Esophagus squamous epithelium (tissue), 5 donors: Measurements from ENCODE around the gene TMEM80. TPM values are rescaled to one million over a fixed set of nuclear protein-coding genes. Genes with fewer than 3 reads are reported as not detected.

ENCODE experiments used
- DNase-seq: peaks from one replicate; lab custom pipeline; 2025; lab: John Stamatoyannopoulos, UW
- H3K27ac ChIP-seq, 4 donors: fragments of 200-600 bp; sonication (generic); one replicate each; pipeline ENCODE4 v1.5.1; 2016 to 2019; ENCODE audit warnings: mild to moderate bottlenecking in 1 of 4
- H3K27me3 ChIP-seq, 4 donors: fragments of 200-600 bp; sonication (generic); 1 replicate in 3 of 4; 2 replicates in 1 of 4; pipeline versions ENCODE4 v1.5.1 to v1.6.0; 2017 to 2021; ENCODE audit warnings: antibody characterized with exemption in 1 of 4
- H3K36me3 ChIP-seq, 3 donors: fragments of 200-600 bp; sonication (generic); one replicate each; pipeline ENCODE4 v1.5.1; 2016 to 2019
- H3K4me1 ChIP-seq, 3 donors: fragments of 200-600 bp; sonication (generic); one replicate each; pipeline ENCODE4 v1.5.1; 2017 to 2019
- H3K4me3 ChIP-seq, 4 donors: fragments of 200-600 bp; sonication (generic); 1 replicate in 3 of 4; 2 replicates in 1 of 4; pipeline ENCODE4 v1.5.1; 2016 to 2019; ENCODE audit warnings: mild to moderate bottlenecking in 2 of 4, moderate library complexity in 1 of 4
- H3K9me3 ChIP-seq, 3 donors: fragments of 200-600 bp; sonication (generic); one replicate each; pipeline ENCODE4 v1.5.1; 2016 to 2019
- CTCF ChIP-seq, 6 experiments: fragments of 450-650 bp in 4 of 6; fragments of 200-600 bp in 2 of 6; sonication (generic) in 2 of 6; IDR thresholded peaks; one replicate each; pipeline ENCODE4 v1.5.1; 2016 to 2019; ENCODE audit warnings: antibody characterized with exemption in 6 of 6, mild to moderate bottlenecking in 4 of 6, moderate library complexity in 4 of 6
- POLR2A ChIP-seq, 4 donors: fragments of 450-650 bp; IDR thresholded peaks; one replicate each; pipeline ENCODE4 v1.6.1; 2017; ENCODE audit warnings: antibody characterized with exemption in 4 of 4, mild to moderate bottlenecking in 4 of 4, moderate library complexity in 3 of 4
- WGBS, 2 donors: methylation state at CpG; one replicate each; pipeline ENCODE4 v1.1.5; 2018; 5-methylcytosine and 5-hydroxymethylcytosine counted together
- intact Hi-C: fragments of 100-400 bp; cut with DNase I; formaldehyde crosslinking; loops from one replicate; pipeline ENCODE4 v1.15.0; 2022
- total RNA-seq, 4 donors: library from RNA; depleted of rRNA; stranded (reverse); fragments of >200 nt; gene quantifications; one replicate each; pipeline ENCODE4 v1.1.0, GENCODE V29; 2016
- donor health status: DM: yes; HTN: yes; CAD: no.

Gene TMEM80
- total RNA-seq, 4 donors from 2014 or later, result 16.1 to 55.3 (median 18.1) TPM

- Histone ChIP-seq H3K9me3 (no peaks in the 10 kb centered on the region), H3K36me3 (peaks cover 0 to 52% (median 8%) of the 10 kb centered on the region in 3 donors), H3K4me3 (peak overlapping the region; percentile 63 to 87 (median 76)), H3K27me3 (peaks cover 0 to 36% (median 0%) of the 10 kb centered on the region in 4 donors), H3K4me1 (peaks cover 47 to 95% (median 61%) of the 10 kb centered on the region in 3 donors), H3K27ac (peak overlapping the region; percentile 91 to 98 (median 94))
- DNase-seq, result no peak
- WGBS, 2 donors, result 30% methylated on average over 12 of the region's 30 CpGs; no CpG with 5 or more reads in 1 of the 2 donors
- TF ChIP-seq POLR2A (IDR thresholded peaks at IDR 0.05) (no peak), CTCF (IDR thresholded peaks at IDR 0.05) (peak in 2 of 6 experiments; percentile 7 to 33)
- intact Hi-C loops, result no loop called here
These were observed 11.6 kb downstream of the TMEM80 start for GRCh38 chr11:706957-707816.

- H3K4me1 ChIP-seq, result peaks cover 40 to 92% (median 55%) of the 10 kb centered on the region in 3 donors
- H3K4me3 ChIP-seq, result peak overlapping the region; percentile 63 to 87 (median 76)
- peaks cover 0 to 57% (median 8%) of the 10 kb centered on the region in 3 donors for H3K36me3 ChIP-seq
- DNase-seq, result no peak
- 52 to 70% methylated on average over 2 to 6 of the region's 16 CpGs for WGBS, 2 donors
- peaks cover 0 to 36% (median 0%) of the 10 kb centered on the region in 4 donors for H3K27me3 ChIP-seq
- TF ChIP-seq CTCF (IDR thresholded peaks at IDR 0.05) (no peak), POLR2A (IDR thresholded peaks at IDR 0.05) (no peak)
- intact Hi-C loops, result no loop called here
- peak overlapping the region; percentile 91 to 98 (median 94) for H3K27ac ChIP-seq
- no peaks in the 10 kb centered on the region for H3K9me3 ChIP-seq
These were observed 12.3 kb downstream of the TMEM80 start for GRCh38 chr11:707817-708420.

DNA sequence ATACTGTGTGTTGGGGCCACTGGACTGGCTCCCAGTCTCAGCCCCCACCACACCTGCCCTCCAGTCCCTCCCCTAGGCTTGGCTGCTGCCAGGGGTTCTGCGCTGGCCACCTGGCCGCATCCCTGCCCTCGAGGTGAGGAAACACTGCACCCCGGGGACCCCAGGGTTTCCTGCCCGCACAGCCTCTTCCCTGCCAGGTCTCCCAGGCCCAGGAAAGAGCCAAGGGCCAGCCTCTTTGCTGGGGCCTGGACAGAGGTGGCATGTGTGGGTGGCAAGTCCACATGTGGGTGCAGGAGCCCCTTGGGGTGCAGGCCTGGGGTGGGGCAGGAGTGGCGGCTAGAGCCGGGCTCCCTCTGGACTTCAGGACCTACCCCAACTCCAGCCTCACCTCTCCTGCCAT lies 12.9 kb downstream of the TMEM80 start:
- intact Hi-C loops, result no loop called here
- DNase-seq, result no peak
- peaks cover 0 to 58% (median 8%) of the 10 kb centered on the region in 3 donors for H3K36me3 ChIP-seq
- peaks cover 34 to 86% (median 49%) of the 10 kb centered on the region in 3 donors for H3K4me1 ChIP-seq
- WGBS, 2 donors, result 41% methylated on average over 3 of the region's 7 CpGs; no CpG with 5 or more reads in 1 of the 2 donors
- no peaks in the 10 kb centered on the region for H3K9me3 ChIP-seq
- peaks cover 0 to 36% (median 0%) of the 10 kb centered on the region in 4 donors for H3K27me3 ChIP-seq
- H3K4me3 ChIP-seq, result peak overlapping the region; percentile 63 to 87 (median 76)
- TF ChIP-seq CTCF (IDR thresholded peaks at IDR 0.05) (no peak), POLR2A (IDR thresholded peaks at IDR 0.05) (no peak)
- peak overlapping the region; percentile 91 to 98 (median 94) for H3K27ac ChIP-seq

DNA sequence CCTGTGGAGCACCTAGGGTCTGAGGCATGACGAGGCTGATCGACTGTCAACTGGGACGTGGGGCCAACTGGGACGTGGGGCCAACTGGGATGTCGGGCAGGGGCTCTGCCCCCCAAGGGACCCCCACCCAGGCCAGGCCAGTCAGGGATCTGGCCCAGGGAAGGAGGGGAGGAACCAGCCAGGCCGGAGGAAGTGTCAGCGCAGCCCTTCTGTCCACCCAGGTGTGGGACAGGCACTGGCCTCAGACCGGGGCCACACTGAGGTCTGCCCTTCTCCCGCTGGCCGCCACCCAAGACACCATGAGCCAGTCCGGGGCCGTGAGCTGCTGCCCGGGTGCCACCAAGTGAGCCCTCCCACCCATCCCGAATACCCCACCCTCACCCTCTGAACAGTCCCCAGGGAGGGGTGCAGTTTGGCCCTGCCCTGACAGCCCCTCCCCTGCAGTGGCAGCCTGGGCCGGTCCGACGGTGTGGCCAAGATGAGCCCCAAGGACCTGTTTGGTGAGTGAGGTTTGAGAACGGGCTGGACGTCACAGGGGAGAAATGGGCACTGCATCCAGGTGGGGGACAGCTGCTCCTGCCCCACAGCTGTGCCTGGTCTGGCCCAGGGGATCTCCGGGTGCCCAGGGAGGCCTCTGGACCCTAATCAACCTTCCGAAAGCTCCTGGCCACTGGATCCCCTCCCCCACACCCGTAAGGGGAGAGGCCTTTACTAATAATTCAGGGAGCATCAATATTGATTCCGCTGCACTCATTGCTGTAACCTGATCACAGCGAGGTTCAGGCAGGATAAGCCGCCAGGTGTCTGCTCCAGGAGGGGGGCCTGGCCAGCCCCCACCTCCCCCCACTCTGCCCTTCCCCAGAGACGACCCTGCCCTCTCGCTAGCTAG lies 13.7 kb downstream of the TMEM80 start:
- intact Hi-C loops, result no loop called here

More for the DNA sequence above, 13.7 kb downstream of the TMEM80 start:
- H3K27ac ChIP-seq, result peak overlapping the region; percentile 75 to 98 (median 94)
- TF ChIP-seq POLR2A (IDR thresholded peaks at IDR 0.05) (no peak), CTCF (IDR thresholded peaks at IDR 0.05) (no peak)
- H3K4me3 ChIP-seq, result peak overlapping the region in 3 of 4 donors; percentile 1 to 87 (median 13)
- peaks cover 25 to 78% (median 45%) of the 10 kb centered on the region in 3 donors for H3K4me1 ChIP-seq
- no peaks in the 10 kb centered on the region for H3K9me3 ChIP-seq
- 78 to 83% methylated on average over 5 to 6 of the region's 27 CpGs for WGBS, 2 donors
- H3K36me3 ChIP-seq, result peaks cover 0 to 49% (median 8%) of the 10 kb centered on the region in 3 donors
- DNase-seq, result no peak
- peaks cover 0 to 36% (median 0%) of the 10 kb centered on the region in 4 donors for H3K27me3 ChIP-seq
